ENCODE results near the gene MEDAG.

GRCh38 chr13:30862707-30863106 lies 43.4 kb upstream of the MEDAG start:
- TF ChIP-seq CTCF (IDR thresholded peaks at IDR 0.05) (no peak), POLR2A (IDR thresholded peaks at IDR 0.05) (no peak), EP300 (IDR thresholded peaks at IDR 0.05) (no peak), POLR2AphosphoS5 (IDR thresholded peaks at IDR 0.05) (no peak)
